Measurements from ENCODE around the gene CS. TPM values are rescaled to one million over a fixed set of nuclear protein-coding genes. Genes with fewer than 3 reads are reported as not detected.
A peak's percentile ranks its signal among the peaks of the same experiment; 100 is the strongest.

The CS gene
- total and polyA plus RNA-seq, 3 donors from 2014 or later, result 63.8 to 70.2 (median 67.8) TPM

- Histone ChIP-seq H3K4me1 (peaks cover 37% of the 10 kb centered on the region), H3K27ac (peak within 1 kb of the TSS; percentile 89 to 98), H3K36me3 (ENCODE audit: low read depth, missing control alignments) (no peaks in the 10 kb centered on the region), H3K4me3 (peak within 1 kb of the TSS; percentile 65 to 95), H3K9me3 (no peaks in the 10 kb centered on the region), H3K27me3 (no peaks in the 10 kb centered on the region)
- peak; percentile 98 for DNase-seq
- 0 to 1% methylated on average over 25 to 42 of the region's 42 CpGs for WGBS, 2 donors
- TF ChIP-seq, protein P1, sequence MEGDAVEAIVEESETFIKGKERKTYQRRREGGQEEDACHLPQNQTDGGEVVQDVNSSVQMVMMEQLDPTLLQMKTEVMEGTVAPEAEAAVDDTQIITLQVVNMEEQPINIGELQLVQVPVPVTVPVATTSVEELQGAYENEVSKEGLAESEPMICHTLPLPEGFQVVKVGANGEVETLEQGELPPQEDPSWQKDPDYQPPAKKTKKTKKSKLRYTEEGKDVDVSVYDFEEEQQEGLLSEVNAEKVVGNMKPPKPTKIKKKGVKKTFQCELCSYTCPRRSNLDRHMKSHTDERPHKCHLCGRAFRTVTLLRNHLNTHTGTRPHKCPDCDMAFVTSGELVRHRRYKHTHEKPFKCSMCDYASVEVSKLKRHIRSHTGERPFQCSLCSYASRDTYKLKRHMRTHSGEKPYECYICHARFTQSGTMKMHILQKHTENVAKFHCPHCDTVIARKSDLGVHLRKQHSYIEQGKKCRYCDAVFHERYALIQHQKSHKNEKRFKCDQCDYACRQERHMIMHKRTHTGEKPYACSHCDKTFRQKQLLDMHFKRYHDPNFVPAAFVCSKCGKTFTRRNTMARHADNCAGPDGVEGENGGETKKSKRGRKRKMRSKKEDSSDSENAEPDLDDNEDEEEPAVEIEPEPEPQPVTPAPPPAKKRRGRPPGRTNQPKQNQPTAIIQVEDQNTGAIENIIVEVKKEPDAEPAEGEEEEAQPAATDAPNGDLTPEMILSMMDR (IDR thresholded peaks at IDR 0.05), result peak in 1 of 3 experiments; percentile 14
- TF ChIP-seq POLR2A (IDR thresholded peaks at IDR 0.05), result peak; percentile 93
- intact Hi-C loops (cut with DNase I; ENCODE audit: low total_unique reads), result no loop called here
Observed at GRCh38 chr12:56221757-56222530, 78.2 kb downstream of the CS start, which contains the start of gene RNF41. RNF41 (minus strand) TSS chr12:56221922; CDS start chr12:56214047, 7,875 bp downstream.

Other genes starting within 250 kb of the CS start
- 1 to 10 TPM; 3.3 to 9.8 TPM for gene ERBB3, start 220.2 kb downstream of the CS start, total RNA-seq
- 6.1 TPM for gene ERBB3, start 220.2 kb downstream of the CS start, polyA plus RNA-seq (ENCODE audit: insufficient read depth, low read depth, low replicate concordance)
- gene PA2G4, start 195.8 kb downstream of the CS start, total RNA-seq, result 10 to 100 TPM; 61.0 to 81.4 TPM
- 190 TPM for gene PA2G4, start 195.8 kb downstream of the CS start, polyA plus RNA-seq (ENCODE audit: insufficient read depth, low read depth, low replicate concordance)
- gene RPL41, start 183.7 kb downstream of the CS start, total RNA-seq, result 1,000 to 10,000 TPM; 1,066 to 1,985 TPM
- 2,323 TPM for gene RPL41, start 183.7 kb downstream of the CS start, polyA plus RNA-seq (ENCODE audit: insufficient read depth, low read depth, low replicate concordance)
- 10 to 100 TPM; 16.2 to 20.6 TPM for gene ZC3H10, start 182.1 kb downstream of the CS start, total RNA-seq
- 12.4 TPM for gene ZC3H10, start 182.1 kb downstream of the CS start, polyA plus RNA-seq (ENCODE audit: insufficient read depth, low read depth, low replicate concordance)
- gene ESYT1, start 172.1 kb downstream of the CS start, total RNA-seq, result 10 to 100 TPM; 72.0 to 99.8 TPM
- gene ESYT1, start 172.1 kb downstream of the CS start, polyA plus RNA-seq (ENCODE audit: insufficient read depth, low read depth, low replicate concordance), result 50.8 TPM
- gene MYL6B, start 147.7 kb downstream of the CS start, total RNA-seq, result 100 to 1,000 TPM; 229 to 428 TPM
- 480 TPM for gene MYL6B, start 147.7 kb downstream of the CS start, polyA plus RNA-seq (ENCODE audit: insufficient read depth, low read depth, low replicate concordance)
- 1,000 to 10,000 TPM in 1 of 2 donors, 100 to 1,000 TPM in 1; 939 to 1,373 TPM for gene MYL6, start 142.0 kb downstream of the CS start, total RNA-seq
- gene MYL6, start 142.0 kb downstream of the CS start, polyA plus RNA-seq (ENCODE audit: insufficient read depth, low read depth, low replicate concordance), result 1,271 TPM
- gene SMARCC2, start 110.8 kb downstream of the CS start, total RNA-seq, result 100 to 1,000 TPM; 106 to 148 TPM
- 69.5 TPM for gene SMARCC2, start 110.8 kb downstream of the CS start, polyA plus RNA-seq (ENCODE audit: insufficient read depth, low read depth, low replicate concordance)
- gene RNF41, start 78.4 kb downstream of the CS start, total RNA-seq, result 10 to 100 TPM; 63.7 to 70.2 TPM
- 49.3 TPM for gene RNF41, start 78.4 kb downstream of the CS start, polyA plus RNA-seq (ENCODE audit: insufficient read depth, low read depth, low replicate concordance)
- gene NABP2, start 76.0 kb downstream of the CS start, total RNA-seq, result 10 to 100 TPM; 27.5 to 30.4 TPM
- gene NABP2, start 76.0 kb downstream of the CS start, polyA plus RNA-seq (ENCODE audit: insufficient read depth, low read depth, low replicate concordance), result 40.8 TPM
- gene SLC39A5, start 70.3 kb downstream of the CS start, total RNA-seq, result under 1 TPM in 1 of 2 donors, not detected in 1; 0.87 TPM
- gene SLC39A5, start 70.3 kb downstream of the CS start, polyA plus RNA-seq (ENCODE audit: insufficient read depth, low read depth, low replicate concordance), result 3.9 TPM
- 10 to 100 TPM; 26.8 to 32.3 TPM for gene ANKRD52, start 41.9 kb downstream of the CS start, total RNA-seq
- gene ANKRD52, start 41.9 kb downstream of the CS start, polyA plus RNA-seq (ENCODE audit: insufficient read depth, low read depth, low replicate concordance), result 20.1 TPM
- 10 to 100 TPM; 24.2 to 26.9 TPM for gene COQ10A, start 33.4 kb downstream of the CS start, total RNA-seq
- 10.6 TPM for gene COQ10A, start 33.4 kb downstream of the CS start, polyA plus RNA-seq (ENCODE audit: insufficient read depth, low read depth, low replicate concordance)
- 10 to 100 TPM; 62.4 to 63.3 TPM for gene CNPY2, start 15.7 kb upstream of the CS start, total RNA-seq
- gene CNPY2, start 15.7 kb upstream of the CS start, polyA plus RNA-seq (ENCODE audit: insufficient read depth, low read depth, low replicate concordance), result 82.5 TPM
- gene PAN2, start 33.7 kb upstream of the CS start, total RNA-seq, result 100 to 1,000 TPM; 105 to 155 TPM
- 119 TPM for gene PAN2, start 33.7 kb upstream of the CS start, polyA plus RNA-seq (ENCODE audit: insufficient read depth, low read depth, low replicate concordance)
- 1 to 10 TPM; 8.1 to 8.4 TPM for gene IL23A, start 38.6 kb upstream of the CS start, total RNA-seq
- gene IL23A, start 38.6 kb upstream of the CS start, polyA plus RNA-seq (ENCODE audit: insufficient read depth, low read depth, low replicate concordance), result 34.9 TPM
- gene STAT2, start 59.8 kb upstream of the CS start, total RNA-seq, result 100 to 1,000 TPM; 110 to 122 TPM
- 57.0 TPM for gene STAT2, start 59.8 kb upstream of the CS start, polyA plus RNA-seq (ENCODE audit: insufficient read depth, low read depth, low replicate concordance)
- gene APOF, start 62.5 kb upstream of the CS start, total RNA-seq, result not detected
- not detected for gene APOF, start 62.5 kb upstream of the CS start, polyA plus RNA-seq (ENCODE audit: insufficient read depth, low read depth, low replicate concordance)
- gene TIMELESS, start 149.1 kb upstream of the CS start, total RNA-seq, result 10 to 100 TPM; 16.2 to 16.3 TPM
- 13.5 TPM for gene TIMELESS, start 149.1 kb upstream of the CS start, polyA plus RNA-seq (ENCODE audit: insufficient read depth, low read depth, low replicate concordance)
- 1 to 10 TPM in 1 of 2 donors, under 1 TPM in 1; 0.63 to 1.2 TPM for gene MIP, start 154.3 kb upstream of the CS start, total RNA-seq
- 1.1 TPM for gene MIP, start 154.3 kb upstream of the CS start, polyA plus RNA-seq (ENCODE audit: insufficient read depth, low read depth, low replicate concordance)
- 1 to 10 TPM; 6.8 to 6.9 TPM for gene SPRYD4, start 168.2 kb upstream of the CS start, total RNA-seq
- 2.6 TPM for gene SPRYD4, start 168.2 kb upstream of the CS start, polyA plus RNA-seq (ENCODE audit: insufficient read depth, low read depth, low replicate concordance)
- 1 to 10 TPM; 3.8 to 4.7 TPM for gene GLS2, start 187.8 kb upstream of the CS start, total RNA-seq
- gene GLS2, start 187.8 kb upstream of the CS start, polyA plus RNA-seq (ENCODE audit: insufficient read depth, low read depth, low replicate concordance), result 2.2 TPM
- gene RBMS2, start 221.5 kb upstream of the CS start, total RNA-seq, result 10 to 100 TPM; 12.8 TPM
- gene RBMS2, start 221.5 kb upstream of the CS start, polyA plus RNA-seq (ENCODE audit: insufficient read depth, low read depth, low replicate concordance), result 15.8 TPM

Data from testis (tissue), 3 donors.